ENCODE measurements around the gene SIPA1L3.

DNA sequence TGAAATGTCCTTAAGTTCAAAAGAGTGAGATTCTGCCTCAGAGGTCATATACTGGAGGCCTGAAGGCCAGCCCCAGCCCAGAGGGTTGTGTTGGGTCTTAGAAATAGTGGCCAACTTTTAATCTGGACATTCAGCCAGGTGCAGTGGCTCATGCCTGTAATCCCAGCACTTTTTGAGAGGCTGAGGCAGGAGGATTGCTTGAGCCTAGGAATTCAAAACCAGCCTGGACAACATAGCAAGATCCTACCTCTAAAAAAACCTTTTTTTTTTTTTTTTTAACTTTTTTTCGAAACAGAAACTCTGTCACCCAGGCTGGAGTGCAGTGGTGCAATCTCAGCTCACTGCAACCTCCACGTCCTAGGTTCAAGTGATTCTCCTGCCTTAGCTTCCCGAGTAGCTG, 301.6 kb downstream of the SIPA1L3 start:
- no peak for TF ChIP-seq EZH2 (optimal IDR thresholded peaks at IDR 0.05; ENCODE audit: low read depth, low read length)
- TF ChIP-seq, protein P1, sequence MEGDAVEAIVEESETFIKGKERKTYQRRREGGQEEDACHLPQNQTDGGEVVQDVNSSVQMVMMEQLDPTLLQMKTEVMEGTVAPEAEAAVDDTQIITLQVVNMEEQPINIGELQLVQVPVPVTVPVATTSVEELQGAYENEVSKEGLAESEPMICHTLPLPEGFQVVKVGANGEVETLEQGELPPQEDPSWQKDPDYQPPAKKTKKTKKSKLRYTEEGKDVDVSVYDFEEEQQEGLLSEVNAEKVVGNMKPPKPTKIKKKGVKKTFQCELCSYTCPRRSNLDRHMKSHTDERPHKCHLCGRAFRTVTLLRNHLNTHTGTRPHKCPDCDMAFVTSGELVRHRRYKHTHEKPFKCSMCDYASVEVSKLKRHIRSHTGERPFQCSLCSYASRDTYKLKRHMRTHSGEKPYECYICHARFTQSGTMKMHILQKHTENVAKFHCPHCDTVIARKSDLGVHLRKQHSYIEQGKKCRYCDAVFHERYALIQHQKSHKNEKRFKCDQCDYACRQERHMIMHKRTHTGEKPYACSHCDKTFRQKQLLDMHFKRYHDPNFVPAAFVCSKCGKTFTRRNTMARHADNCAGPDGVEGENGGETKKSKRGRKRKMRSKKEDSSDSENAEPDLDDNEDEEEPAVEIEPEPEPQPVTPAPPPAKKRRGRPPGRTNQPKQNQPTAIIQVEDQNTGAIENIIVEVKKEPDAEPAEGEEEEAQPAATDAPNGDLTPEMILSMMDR (IDR thresholded peaks at IDR 0.05; ENCODE audit: low read length), result no peak
